Measurements from ENCODE around the gene FUCA2.

The FUCA2 gene

DNA sequence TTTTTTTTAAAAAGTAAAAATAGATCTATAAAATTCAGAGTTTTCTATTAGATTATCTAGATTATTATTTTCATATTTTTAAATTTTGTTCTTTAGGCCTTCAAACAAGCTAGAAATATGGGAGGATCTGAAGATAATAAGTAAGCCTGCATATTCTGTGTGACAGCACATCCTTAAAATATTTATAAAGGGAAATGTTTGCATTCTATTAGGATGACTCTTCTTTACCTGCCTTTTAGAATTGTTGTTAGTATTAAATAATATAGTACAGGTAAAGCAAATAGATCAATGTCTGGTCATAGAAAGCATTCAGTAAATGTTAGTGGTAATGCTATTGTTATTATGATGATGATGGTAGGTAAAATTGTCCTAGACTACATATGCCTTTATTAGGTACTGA is 43.5 kb downstream of the FUCA2 start:
- Histone ChIP-seq H3K9me3 (ENCODE audit: severe bottlenecking) (no peaks in the 10 kb centered on the region), H3K4me1 (ENCODE audit: insufficient read depth, poor library complexity, severe bottlenecking) (peaks cover 9% of the 10 kb centered on the region), H3K27me3 (ENCODE audit: insufficient read depth, poor library complexity, severe bottlenecking) (no peaks in the 10 kb centered on the region), H3K4me3 (ENCODE audit: severe bottlenecking) (no peak overlapping the region), H3K36me3 (ENCODE audit: low read depth) (peaks cover 44% of the 10 kb centered on the region), H3K27ac (ENCODE audit: poor library complexity, severe bottlenecking) (peak overlapping the region; percentile 51)
- no peak for DNase-seq (ENCODE audit: low spot score)
- ATAC-seq (ENCODE audit: low read depth) = peak; percentile 94
- TF ChIP-seq, protein P1, sequence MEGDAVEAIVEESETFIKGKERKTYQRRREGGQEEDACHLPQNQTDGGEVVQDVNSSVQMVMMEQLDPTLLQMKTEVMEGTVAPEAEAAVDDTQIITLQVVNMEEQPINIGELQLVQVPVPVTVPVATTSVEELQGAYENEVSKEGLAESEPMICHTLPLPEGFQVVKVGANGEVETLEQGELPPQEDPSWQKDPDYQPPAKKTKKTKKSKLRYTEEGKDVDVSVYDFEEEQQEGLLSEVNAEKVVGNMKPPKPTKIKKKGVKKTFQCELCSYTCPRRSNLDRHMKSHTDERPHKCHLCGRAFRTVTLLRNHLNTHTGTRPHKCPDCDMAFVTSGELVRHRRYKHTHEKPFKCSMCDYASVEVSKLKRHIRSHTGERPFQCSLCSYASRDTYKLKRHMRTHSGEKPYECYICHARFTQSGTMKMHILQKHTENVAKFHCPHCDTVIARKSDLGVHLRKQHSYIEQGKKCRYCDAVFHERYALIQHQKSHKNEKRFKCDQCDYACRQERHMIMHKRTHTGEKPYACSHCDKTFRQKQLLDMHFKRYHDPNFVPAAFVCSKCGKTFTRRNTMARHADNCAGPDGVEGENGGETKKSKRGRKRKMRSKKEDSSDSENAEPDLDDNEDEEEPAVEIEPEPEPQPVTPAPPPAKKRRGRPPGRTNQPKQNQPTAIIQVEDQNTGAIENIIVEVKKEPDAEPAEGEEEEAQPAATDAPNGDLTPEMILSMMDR (IDR thresholded peaks at IDR 0.05; ENCODE audit: poor library complexity, severe bottlenecking) = no peak

DNA sequence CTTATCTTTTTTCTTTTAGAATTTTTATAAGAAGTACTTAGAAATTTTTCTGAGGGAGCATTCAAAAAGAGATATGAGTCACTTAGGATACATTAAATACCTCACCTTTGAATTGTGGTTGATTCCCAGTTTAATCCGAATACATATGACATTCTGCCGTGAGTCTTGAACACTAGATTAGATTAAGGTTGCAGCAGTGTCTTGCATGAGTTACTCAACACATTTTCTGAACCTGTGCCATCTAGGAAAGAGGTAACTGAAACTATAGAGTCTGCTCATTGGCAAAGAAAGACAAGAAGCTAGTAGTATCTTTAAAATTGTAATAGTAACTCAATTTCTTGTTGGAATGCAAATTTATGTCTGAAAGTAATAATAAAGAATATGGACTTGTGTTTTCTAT is 46.0 kb downstream of the FUCA2 start:
- Histone ChIP-seq H3K4me1 (ENCODE audit: insufficient read depth, poor library complexity, severe bottlenecking) (peaks cover 9% of the 10 kb centered on the region), H3K36me3 (ENCODE audit: low read depth) (peaks cover 41% of the 10 kb centered on the region), H3K27me3 (ENCODE audit: insufficient read depth, poor library complexity, severe bottlenecking) (no peaks in the 10 kb centered on the region), H3K27ac (ENCODE audit: poor library complexity, severe bottlenecking) (no peak overlapping the region), H3K4me3 (ENCODE audit: severe bottlenecking) (no peak overlapping the region), H3K9me3 (ENCODE audit: severe bottlenecking) (no peaks in the 10 kb centered on the region)
- ATAC-seq (ENCODE audit: low read depth) (no peak), DNase-seq (ENCODE audit: low spot score) (no peak)
- TF ChIP-seq, protein P1 (IDR thresholded peaks at IDR 0.05; ENCODE audit: poor library complexity, severe bottlenecking) = no peak

- ATAC-seq (ENCODE audit: low read depth) (peak; percentile 94), DNase-seq (ENCODE audit: low spot score) (no peak)
- H3K4me1 ChIP-seq (ENCODE audit: insufficient read depth, poor library complexity, severe bottlenecking) = peaks cover 23% of the 10 kb centered on the region
- no peaks in the 10 kb centered on the region for H3K9me3 ChIP-seq (ENCODE audit: severe bottlenecking)
- H3K4me3 ChIP-seq (ENCODE audit: severe bottlenecking) = no peak overlapping the region
- TF ChIP-seq, protein P1 (IDR thresholded peaks at IDR 0.05; ENCODE audit: poor library complexity, severe bottlenecking) = no peak
- peak overlapping the region; percentile 45 for H3K27ac ChIP-seq (ENCODE audit: poor library complexity, severe bottlenecking)
- H3K36me3 ChIP-seq (ENCODE audit: low read depth) = peaks cover 48% of the 10 kb centered on the region
- H3K27me3 ChIP-seq (ENCODE audit: insufficient read depth, poor library complexity, severe bottlenecking) = no peaks in the 10 kb centered on the region
Measured at GRCh38 chr6:143457563-143458359, 53.8 kb downstream of the FUCA2 start.

GRCh38 chr6:143451531-143451930 is 60.0 kb downstream of the FUCA2 start:
- DNase-seq (ENCODE audit: low spot score) = no peak
- Histone ChIP-seq H3K27ac (ENCODE audit: poor library complexity, severe bottlenecking) (peak overlapping the region; percentile 58), H3K36me3 (ENCODE audit: low read depth) (peaks cover 8% of the 10 kb centered on the region; the same call in 1 of the 2 replicates), H3K4me3 (ENCODE audit: severe bottlenecking) (peak overlapping the region; percentile 52), H3K27me3 (ENCODE audit: insufficient read depth, poor library complexity, severe bottlenecking) (no peaks in the 10 kb centered on the region), H3K9me3 (ENCODE audit: severe bottlenecking) (no peaks in the 10 kb centered on the region), H3K4me1 (ENCODE audit: insufficient read depth, poor library complexity, severe bottlenecking) (peaks cover 15% of the 10 kb centered on the region)
- TF ChIP-seq, protein P1 (IDR thresholded peaks at IDR 0.05; ENCODE audit: poor library complexity, severe bottlenecking) = no peak
- ATAC-seq (ENCODE audit: low read depth) = no peak
